Measurements from ENCODE around the gene ACO2. TPM values are rescaled to one million over a fixed set of nuclear protein-coding genes. Genes with fewer than 3 reads are reported as not detected.

ACO2 gene
- total RNA-seq, 1 experiment from 2014 or later, result 76.7 TPM

- Histone ChIP-seq H3K9me3 (ENCODE audit: insufficient read depth, low read depth) (no peaks in the 10 kb centered on the region), H3K36me3 (ENCODE audit: low read depth) (peaks cover 19% of the 10 kb centered on the region), H3K27ac (no peak overlapping the region), H4K20me1 (ENCODE audit: insufficient read depth) (peaks cover 64% of the 10 kb centered on the region), H3K79me2 (ENCODE audit: low read depth) (peaks cover 93% of the 10 kb centered on the region), H2AFZ (no peak overlapping the region), H3F3A (ENCODE audit: insufficient read depth, low read depth) (peaks cover 59% of the 10 kb centered on the region), H3K4me1 (replicated peaks; ENCODE audit: insufficient read depth) (peaks cover 15% of the 10 kb centered on the region), H3K4me2 (peak overlapping the region; percentile 11; the same call in 1 of the 2 replicates), H3K9me2 (ENCODE audit: insufficient read depth) (no peaks in the 10 kb centered on the region), H3K4me3 (no peak overlapping the region), H3K27me3 (ENCODE audit: insufficient read depth, low read depth) (no peaks in the 10 kb centered on the region)
- POLR2A ChIA-PET (ENCODE audit: unreplicated experiment), result no interaction called here
- CTCF ChIA-PET, result no interaction called here
- intact Hi-C loops (cut with micrococcal nuclease; ENCODE audit: unreplicated experiment), result no loop called here
- no peak for DNase-seq
- BruUV-seq (replicated peaks), result no TSS peak
- no peak for TF ChIP-seq EZH2 (IDR thresholded peaks at IDR 0.05; ENCODE audit: low read depth)
- TF ChIP-seq, protein P1, sequence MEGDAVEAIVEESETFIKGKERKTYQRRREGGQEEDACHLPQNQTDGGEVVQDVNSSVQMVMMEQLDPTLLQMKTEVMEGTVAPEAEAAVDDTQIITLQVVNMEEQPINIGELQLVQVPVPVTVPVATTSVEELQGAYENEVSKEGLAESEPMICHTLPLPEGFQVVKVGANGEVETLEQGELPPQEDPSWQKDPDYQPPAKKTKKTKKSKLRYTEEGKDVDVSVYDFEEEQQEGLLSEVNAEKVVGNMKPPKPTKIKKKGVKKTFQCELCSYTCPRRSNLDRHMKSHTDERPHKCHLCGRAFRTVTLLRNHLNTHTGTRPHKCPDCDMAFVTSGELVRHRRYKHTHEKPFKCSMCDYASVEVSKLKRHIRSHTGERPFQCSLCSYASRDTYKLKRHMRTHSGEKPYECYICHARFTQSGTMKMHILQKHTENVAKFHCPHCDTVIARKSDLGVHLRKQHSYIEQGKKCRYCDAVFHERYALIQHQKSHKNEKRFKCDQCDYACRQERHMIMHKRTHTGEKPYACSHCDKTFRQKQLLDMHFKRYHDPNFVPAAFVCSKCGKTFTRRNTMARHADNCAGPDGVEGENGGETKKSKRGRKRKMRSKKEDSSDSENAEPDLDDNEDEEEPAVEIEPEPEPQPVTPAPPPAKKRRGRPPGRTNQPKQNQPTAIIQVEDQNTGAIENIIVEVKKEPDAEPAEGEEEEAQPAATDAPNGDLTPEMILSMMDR (conservative IDR thresholded peaks at IDR 0.05), result no peak
Observed at GRCh38 chr22:41442240-41442792, 26.6 kb upstream of the ACO2 start.

DNA sequence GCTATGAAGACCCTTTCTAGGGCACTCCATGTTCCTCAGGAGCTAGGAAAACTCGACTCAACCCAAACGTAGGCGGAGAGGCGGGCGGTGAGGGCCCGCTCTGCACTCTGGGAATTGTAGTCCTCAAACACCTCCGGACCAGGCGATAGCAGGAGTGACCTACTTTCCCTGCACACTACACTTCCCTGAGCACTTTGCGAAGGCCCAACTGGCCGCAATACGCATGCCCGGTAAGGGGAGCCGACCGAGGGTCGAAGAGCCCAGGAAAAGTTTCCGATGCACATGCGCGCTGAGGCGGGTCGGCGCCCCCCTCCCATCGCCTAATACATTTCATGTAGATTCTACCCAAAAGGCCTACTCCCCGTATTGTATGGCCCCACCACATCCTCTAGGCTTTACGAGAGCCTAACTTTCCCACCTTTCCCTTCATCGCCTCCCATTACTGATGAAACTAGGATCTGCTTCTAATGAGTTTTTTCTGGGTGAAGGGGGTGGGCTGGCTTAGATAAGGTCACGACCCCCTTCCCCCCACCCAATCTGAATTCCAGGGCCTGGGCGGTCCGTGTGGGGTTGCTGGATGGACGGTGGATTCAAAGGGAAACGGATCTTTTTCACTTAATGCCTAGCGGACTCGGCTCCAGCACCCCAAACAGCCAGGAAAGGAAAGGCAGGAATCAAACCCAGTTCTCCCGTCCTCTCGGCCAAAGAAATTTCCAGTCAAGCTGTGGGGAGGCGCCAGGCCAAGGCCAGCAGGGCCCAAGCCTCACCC is 24.4 kb upstream of the ACO2 start:
- H2AFZ ChIP-seq, result peak overlapping the region; percentile 84
- H3K79me2 ChIP-seq (ENCODE audit: low read depth), result peaks cover 75% of the 10 kb centered on the region
- H3K4me1 ChIP-seq (replicated peaks; ENCODE audit: insufficient read depth), result peaks cover 22% of the 10 kb centered on the region
- peak; percentile 91 to 92 for DNase-seq
- no TSS peak for BruUV-seq (replicated peaks)
- ChIA-PET POLR2A (ENCODE audit: unreplicated experiment) (interaction anchor here (3.0 kb wide), 1 partner anchor 24 kb away, joined by 11 read pairs; the partner anchor contains the start of genes ACO2 and PHF5A), CTCF (no interaction called here)
- H3K27ac ChIP-seq, result peak overlapping the region; percentile 83
- TF ChIP-seq EZH2 (IDR thresholded peaks at IDR 0.05; ENCODE audit: low read depth), result no peak
- TF ChIP-seq, protein P1 (conservative IDR thresholded peaks at IDR 0.05), result no peak
- H3K27me3 ChIP-seq (ENCODE audit: insufficient read depth, low read depth), result no peaks in the 10 kb centered on the region
- peaks cover 12% of the 10 kb centered on the region; the same call in 1 of the 2 replicates for H3K36me3 ChIP-seq (ENCODE audit: low read depth)
- H4K20me1 ChIP-seq (ENCODE audit: insufficient read depth), result peaks cover 44% of the 10 kb centered on the region
- intact Hi-C loops (cut with micrococcal nuclease; ENCODE audit: unreplicated experiment), result no loop called here
- peak overlapping the region; percentile 92 for H3K4me3 ChIP-seq
- peak overlapping the region; percentile 95 for H3K4me2 ChIP-seq
- H3K9me2 ChIP-seq (ENCODE audit: insufficient read depth), result no peaks in the 10 kb centered on the region
- no peaks in the 10 kb centered on the region for H3K9me3 ChIP-seq (ENCODE audit: insufficient read depth, low read depth)
- peaks cover 47% of the 10 kb centered on the region for H3F3A ChIP-seq (ENCODE audit: insufficient read depth, low read depth)

DNA sequence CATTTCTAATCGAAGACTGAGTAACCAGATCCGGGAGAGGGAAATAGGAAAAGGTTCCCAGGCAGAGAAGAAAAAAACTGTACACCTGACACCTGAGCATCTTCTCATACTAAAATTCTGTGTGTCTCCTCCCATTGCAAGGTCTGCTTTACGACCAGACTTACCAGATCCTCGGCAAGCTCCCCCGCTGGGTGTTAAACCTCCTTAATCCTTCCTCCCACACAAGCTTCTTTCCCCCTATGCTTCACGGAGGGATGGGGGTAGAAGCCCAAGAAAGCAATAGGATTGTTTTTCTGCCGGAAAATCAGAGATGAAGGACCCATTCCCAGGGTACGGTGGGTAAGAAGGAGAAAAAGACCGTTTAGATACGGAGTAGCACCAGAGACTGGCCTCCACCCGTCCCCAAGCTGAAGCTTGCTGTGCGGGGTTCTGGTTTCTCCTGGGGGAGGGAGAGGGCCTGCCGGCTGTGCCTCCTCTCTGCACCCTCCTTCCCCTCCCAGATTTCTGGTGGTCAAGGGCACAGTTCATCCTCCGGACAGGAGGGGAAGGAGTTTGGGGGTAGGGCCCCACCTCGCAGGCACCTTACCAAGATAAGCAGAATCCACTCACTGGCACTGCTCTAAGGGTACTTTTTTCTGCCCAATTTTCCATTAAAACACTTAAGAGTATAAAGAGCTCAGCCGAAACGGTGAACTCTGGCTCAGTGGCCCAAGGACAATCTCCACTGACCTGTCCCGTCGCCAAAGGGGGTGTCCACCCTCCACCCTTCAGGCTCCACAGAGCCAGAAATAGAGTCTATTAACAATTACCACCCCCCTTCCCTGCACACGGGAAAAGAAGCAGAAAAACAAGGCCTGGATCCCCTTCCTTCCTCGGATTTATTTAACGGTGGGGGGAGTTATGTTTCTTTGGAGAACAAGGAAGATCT is 23.5 kb upstream of the ACO2 start:
- peak overlapping the region; percentile 95 for H3K4me2 ChIP-seq
- H3K27ac ChIP-seq, result peak overlapping the region; percentile 83
- intact Hi-C loops (cut with micrococcal nuclease; ENCODE audit: unreplicated experiment), result loop anchor here (1.0 to 2.0 kb wide), 2 partner anchors 160 to 495 kb away; partner anchors contain the start of gene RBX1
- TSS peak; percentile 35 for BruUV-seq (replicated peaks)
- TF ChIP-seq EZH2 (IDR thresholded peaks at IDR 0.05; ENCODE audit: low read depth), result no peak
- TF ChIP-seq, protein P1 (conservative IDR thresholded peaks at IDR 0.05), result no peak
- peaks cover 47% of the 10 kb centered on the region for H3F3A ChIP-seq (ENCODE audit: insufficient read depth, low read depth)
- peaks cover 22% of the 10 kb centered on the region for H3K4me1 ChIP-seq (replicated peaks; ENCODE audit: insufficient read depth)
- no peaks in the 10 kb centered on the region for H3K9me2 ChIP-seq (ENCODE audit: insufficient read depth)
- ChIA-PET POLR2A (ENCODE audit: unreplicated experiment) (interaction anchor here (0.6 to 3.0 kb wide), 2 partner anchors 23 to 763 kb away, joined by 3 to 11 read pairs; partner anchors contain the start of genes ACO2 and PHF5A), CTCF (interaction anchor here (0.6 kb wide), 1 partner anchor 68 kb away, joined by 4 read pairs; no protein-coding TSS in a partner anchor)
- H3K27me3 ChIP-seq (ENCODE audit: insufficient read depth, low read depth), result no peaks in the 10 kb centered on the region
- peak; percentile 34 to 73 for DNase-seq
- peaks cover 36% of the 10 kb centered on the region for H4K20me1 ChIP-seq (ENCODE audit: insufficient read depth)
- H2AFZ ChIP-seq, result peak overlapping the region; percentile 84
- peaks cover 12% of the 10 kb centered on the region; the same call in 1 of the 2 replicates for H3K36me3 ChIP-seq (ENCODE audit: low read depth)
- H3K9me3 ChIP-seq (ENCODE audit: insufficient read depth, low read depth), result no peaks in the 10 kb centered on the region
- H3K4me3 ChIP-seq, result peak overlapping the region; percentile 92
- H3K79me2 ChIP-seq (ENCODE audit: low read depth), result peaks cover 66% of the 10 kb centered on the region
